Measurements from ENCODE around the gene CXCR5.

DNA sequence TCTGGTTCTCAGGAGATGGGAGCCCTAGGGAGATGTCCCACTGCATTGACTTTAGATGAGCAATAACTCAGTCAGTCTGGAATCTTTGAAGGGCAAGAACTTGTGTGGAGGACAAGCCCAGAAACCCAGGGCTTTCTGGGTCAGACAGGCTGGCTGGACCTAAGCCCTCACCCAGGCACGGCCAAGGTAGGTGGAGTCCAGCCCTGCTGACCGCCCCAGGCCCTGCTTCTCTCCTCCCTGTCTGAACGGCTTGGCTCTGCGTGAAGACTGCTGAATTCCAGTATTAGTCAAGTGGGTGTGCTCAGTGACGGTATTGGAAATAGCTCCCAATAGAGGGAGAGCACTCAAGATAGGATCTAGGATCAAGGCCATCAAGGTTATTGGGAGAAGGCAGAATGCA is 6.1 kb downstream of the CXCR5 start:
- TF ChIP-seq POLR2A (IDR thresholded peaks at IDR 0.05; ENCODE audit: low read length) = no peak
- no peak for TF ChIP-seq GATA1 (IDR thresholded peaks at IDR 0.05; ENCODE audit: low read depth, low read length)

Data from erythroblast (primary cell).